Mucosa of stomach (tissue), 1 donor: ENCODE results near the gene C20orf202.
"Not testable (repeated sequence)": the region's sequence is repeated elsewhere in the genome, so short reads cannot be mapped to it uniquely, and the experiment has no call there.

Experiments
- H3K27me3 ChIP-seq: one replicate; pipeline ENCODE4 v1.7.0; 2013; ENCODE audit warnings: mild to moderate bottlenecking, low read length; ENCODE audit not compliant: control insufficient read depth, insufficient read depth
- H3K36me3 ChIP-seq: one replicate; pipeline ENCODE4 v1.7.0; 2013; ENCODE audit warnings: low read length; ENCODE audit not compliant: control insufficient read depth, insufficient read depth
- H3K4me1 ChIP-seq: one replicate; pipeline ENCODE4 v1.7.0; 2013; ENCODE audit warnings: mild to moderate bottlenecking, low read length; ENCODE audit not compliant: control insufficient read depth, insufficient read depth
- H3K4me3 ChIP-seq: one replicate; pipeline ENCODE4 v1.7.0; 2013; ENCODE audit warnings: low read length
- H3K9ac ChIP-seq: one replicate; pipeline ENCODE4 v1.7.0; 2013; ENCODE audit warnings: mild to moderate bottlenecking, low read length, moderate library complexity
- H3K9me3 ChIP-seq: one replicate; pipeline ENCODE4 v1.7.0; 2013; ENCODE audit warnings: mild to moderate bottlenecking, low read length, moderate library complexity; ENCODE audit not compliant: control insufficient read depth
- donor health status: Pancreatic carcinoma.

Gene C20orf202

DNA sequence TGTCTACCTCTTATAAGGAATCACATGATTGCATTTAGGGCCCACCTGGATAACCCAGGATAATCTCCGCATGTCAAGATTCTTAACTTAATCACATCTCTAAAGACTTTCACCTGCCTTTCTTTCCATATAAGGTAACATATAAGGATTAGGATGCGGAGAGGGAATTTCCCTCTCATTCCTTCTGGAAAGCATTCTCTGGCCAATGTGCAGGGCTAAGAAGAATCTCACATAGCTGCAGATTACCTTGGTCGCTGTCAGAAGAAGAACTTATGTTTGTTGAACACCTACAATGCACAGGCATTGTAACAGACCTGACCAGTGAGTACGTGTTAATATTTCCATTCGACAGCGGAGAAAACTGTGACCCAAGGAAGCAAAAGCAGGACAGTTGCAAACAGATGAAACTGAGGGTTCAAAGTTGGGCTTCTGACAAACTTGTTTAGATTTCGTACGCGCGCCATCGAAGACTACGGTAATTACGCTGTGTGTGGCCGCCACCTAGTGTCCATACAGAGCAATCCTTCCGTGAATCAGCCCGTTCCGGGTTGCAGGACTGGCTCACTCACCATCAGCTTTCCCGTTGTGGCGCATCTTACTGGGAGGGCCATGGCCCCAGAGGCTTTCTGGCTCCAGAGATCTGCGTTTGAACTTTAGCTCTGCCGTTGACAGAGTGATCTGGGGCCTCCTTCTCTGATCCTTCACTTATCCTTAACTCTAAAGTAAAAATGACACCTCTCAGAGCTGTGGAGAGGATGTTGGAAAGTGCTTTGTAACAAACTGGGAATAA lies 9.5 kb downstream of the C20orf202 start:
- H3K4me3 ChIP-seq = no peak overlapping the region
- H3K4me1 ChIP-seq = no peaks in the 10 kb centered on the region
- H3K9me3 ChIP-seq = no peaks in the 10 kb centered on the region
- H3K27me3 ChIP-seq = no peaks in the 10 kb centered on the region
- H3K36me3 ChIP-seq = no peaks in the 10 kb centered on the region
- H3K9ac ChIP-seq = no peak overlapping the region

DNA sequence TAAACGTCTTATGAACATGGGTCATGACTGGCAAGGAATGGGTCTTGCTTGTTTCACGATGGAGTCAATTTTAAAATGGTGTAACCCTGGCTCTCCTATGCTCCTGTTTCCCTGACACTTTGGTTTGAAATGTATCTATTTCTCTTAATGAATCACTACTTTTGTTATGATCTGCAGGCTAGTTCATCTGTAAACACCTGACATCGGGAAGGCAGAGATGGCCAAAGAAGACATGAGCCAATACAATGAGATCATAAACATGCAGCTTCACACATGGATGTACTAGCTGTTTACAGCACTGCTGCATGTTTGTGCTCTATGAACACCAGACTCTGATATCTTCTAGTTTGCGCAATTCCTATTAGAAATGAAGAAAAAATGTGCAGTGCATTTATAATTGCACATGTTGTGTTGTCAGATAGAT lies 11.6 kb downstream of the C20orf202 start:
- no peaks in the 10 kb centered on the region for H3K4me1 ChIP-seq
- no peaks in the 10 kb centered on the region for H3K36me3 ChIP-seq
- no peaks in the 10 kb centered on the region for H3K9me3 ChIP-seq
- no peaks in the 10 kb centered on the region for H3K27me3 ChIP-seq
- no peak overlapping the region for H3K4me3 ChIP-seq
- no peak overlapping the region for H3K9ac ChIP-seq

DNA sequence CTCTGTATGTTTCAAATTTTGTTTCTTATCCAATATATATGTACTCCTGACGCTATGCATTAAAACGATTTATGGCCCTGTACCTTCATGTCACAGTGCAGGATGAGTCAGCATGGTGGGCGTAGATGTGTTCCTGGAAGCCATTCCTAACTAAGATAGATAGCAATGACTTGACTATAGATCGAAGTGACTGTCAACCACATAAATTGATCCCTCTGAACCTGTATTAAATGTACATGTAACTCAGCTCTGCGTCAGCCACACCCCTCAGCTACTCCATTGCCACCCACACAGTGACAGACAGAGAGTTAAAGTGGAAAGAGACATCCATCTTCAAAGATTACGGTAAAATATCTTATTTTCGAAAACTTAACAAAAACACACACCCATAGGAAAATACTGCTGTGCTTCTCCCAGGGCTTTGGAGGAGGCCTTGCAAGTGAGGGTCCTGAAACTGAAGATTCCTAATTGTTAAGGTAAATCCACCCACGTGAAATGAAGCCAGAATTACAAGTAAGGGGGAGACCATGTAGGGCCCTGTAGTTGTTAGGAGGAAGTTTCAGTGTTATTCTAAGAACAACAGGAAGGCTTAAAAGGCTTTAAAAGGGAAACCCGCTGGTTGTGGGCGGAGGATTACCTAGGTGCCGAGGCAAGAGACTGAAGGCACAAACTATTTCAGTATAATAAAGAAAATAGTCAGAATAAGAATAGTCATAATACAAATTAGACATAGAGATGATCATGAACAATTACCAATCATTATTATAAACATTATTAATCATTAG lies 12.3 kb downstream of the C20orf202 start:
- Histone ChIP-seq H3K27me3 (no peaks in the 10 kb centered on the region), H3K4me3 (no peak overlapping the region), H3K9me3 (no peaks in the 10 kb centered on the region), H3K36me3 (no peaks in the 10 kb centered on the region), H3K9ac (no peak overlapping the region), H3K4me1 (no peaks in the 10 kb centered on the region)

DNA sequence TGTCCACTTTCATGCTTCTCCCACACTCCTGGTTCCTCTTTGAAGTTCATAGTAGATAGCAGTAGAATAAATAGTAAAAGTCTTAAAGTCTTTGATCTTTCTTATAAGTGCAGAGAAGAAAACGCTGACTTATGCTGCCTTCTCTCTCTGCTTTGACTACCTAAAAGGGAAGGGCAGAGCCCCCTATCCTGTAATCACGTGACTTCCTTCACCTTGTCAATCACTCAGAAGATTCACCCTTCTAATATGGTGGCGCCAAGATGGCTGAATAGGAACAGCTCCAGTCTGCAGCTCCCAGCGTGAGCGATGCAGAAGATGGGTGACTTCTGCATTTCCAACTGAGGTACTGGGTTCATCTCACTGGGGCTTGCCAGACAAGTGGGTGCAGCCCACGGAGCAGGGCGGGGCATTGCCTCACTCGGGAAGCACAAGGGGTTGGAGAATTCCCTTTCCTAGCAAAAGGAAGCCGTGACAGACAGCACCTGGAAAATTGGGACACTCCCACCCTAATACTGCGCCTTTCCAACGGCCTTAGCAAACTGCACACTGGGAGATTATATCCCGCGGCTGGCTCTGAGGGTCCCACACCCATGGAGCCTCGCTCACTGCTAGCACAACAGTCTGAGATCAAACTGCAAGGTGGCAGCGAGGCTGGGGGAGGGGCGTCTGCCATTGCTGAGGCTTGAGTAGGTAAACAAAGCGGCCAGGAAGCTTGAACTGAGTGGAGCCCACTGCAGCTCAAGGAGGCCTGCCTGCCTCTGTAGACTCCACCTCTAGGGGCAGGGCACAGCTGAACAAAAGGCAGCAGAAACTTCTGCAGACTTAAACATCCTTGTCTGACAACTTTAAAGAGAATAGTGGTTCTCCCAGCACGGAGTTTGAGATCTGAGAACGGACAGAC lies 13.5 kb downstream of the C20orf202 start:
- H3K36me3 ChIP-seq, H3K9ac ChIP-seq, H3K27me3 ChIP-seq, H3K4me3 ChIP-seq, H3K4me1 ChIP-seq, H3K9me3 ChIP-seq: not testable (repeated sequence)

DNA sequence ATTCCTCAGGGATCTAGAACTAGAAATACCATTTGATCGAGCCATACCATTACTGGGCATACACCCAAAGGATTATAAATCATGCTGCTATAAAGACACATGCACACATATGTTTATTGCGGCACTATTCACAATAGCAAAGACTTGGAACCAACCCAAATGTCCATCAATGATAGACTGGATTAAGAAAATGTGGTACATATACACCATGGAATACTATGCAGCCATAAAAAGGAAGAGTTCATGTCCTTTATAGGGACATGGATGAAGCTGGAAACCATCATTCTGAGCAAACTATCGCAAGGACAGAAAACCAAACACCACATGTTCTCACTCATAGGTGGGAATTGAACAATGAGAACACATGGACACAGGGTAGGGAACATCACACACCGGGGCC lies 19.5 kb downstream of the C20orf202 start:
- H3K4me1 ChIP-seq = peaks cover 12% of the 10 kb centered on the region
- not testable (repeated sequence) for H3K9ac ChIP-seq, H3K4me3 ChIP-seq, H3K9me3 ChIP-seq, H3K36me3 ChIP-seq
- H3K27me3 ChIP-seq = peaks cover 14% of the 10 kb centered on the region

DNA sequence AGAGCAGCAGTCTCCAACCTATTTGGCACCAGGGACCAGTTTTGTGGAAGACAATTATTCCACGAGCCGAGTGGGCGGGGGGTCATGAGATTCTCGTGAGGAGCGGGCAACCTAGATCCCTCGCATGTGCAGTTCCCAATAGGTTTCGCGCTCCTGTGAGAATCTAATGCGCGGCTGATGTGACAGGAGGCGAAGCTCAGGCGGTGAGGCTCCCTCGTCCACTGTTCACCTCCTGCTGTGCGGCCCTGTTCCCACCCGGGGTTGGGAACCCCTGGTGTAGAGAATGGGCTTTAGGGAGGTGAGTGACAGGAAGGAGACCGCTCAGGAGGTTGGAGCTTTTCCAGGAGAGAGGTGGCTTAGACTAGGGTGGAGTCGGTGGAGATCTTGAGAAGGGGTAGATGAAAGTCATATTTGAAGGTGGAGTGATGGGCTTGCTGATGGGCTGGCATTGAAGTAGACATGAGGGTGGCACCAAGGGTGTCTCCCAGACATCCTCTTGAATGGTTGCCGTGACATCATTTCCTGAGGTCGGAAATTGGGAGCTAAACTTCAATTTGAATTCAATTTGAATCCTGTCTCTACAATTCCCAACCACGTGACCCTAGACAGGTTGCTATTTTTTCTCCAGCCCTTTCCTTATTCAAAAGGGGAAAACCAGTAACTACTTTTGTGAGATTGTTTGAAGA lies 21.1 kb downstream of the C20orf202 start:
- Histone ChIP-seq H3K36me3 (no peaks in the 10 kb centered on the region), H3K9me3 (no peaks in the 10 kb centered on the region), H3K9ac (no peak overlapping the region), H3K4me1 (peaks cover 12% of the 10 kb centered on the region), H3K4me3 (no peak overlapping the region), H3K27me3 (peaks cover 22% of the 10 kb centered on the region)

DNA sequence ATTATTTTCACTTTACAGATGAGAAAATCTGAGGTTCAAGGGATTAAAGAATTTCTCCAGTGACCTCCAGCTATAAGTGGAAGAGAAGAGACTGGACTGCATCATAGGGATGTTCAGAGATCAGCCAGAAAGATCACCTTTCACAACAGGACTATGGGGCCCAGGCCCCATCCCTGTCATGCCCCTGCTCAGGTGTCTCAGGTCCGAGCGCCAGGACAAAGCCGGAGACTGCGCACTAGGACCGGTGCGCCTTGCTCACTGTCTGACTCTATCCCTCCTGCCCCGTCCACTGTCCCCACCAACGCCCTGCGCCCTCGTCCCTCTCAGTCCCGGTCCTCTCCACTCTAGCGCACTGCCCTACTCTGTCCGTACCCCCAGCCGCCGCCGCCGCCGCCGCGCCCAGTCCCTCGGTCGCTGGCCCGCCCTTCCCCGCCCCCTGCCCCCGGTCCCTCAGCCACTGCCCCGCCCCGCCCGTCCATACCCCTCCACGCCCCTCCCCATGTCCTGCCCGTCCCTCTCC lies 22.1 kb downstream of the C20orf202 start:
- Histone ChIP-seq H3K9ac (no peak overlapping the region), H3K36me3 (no peaks in the 10 kb centered on the region), H3K4me3 (no peak overlapping the region), H3K4me1 (peaks cover 12% of the 10 kb centered on the region), H3K9me3 (no peaks in the 10 kb centered on the region), H3K27me3 (peaks cover 31% of the 10 kb centered on the region)

DNA sequence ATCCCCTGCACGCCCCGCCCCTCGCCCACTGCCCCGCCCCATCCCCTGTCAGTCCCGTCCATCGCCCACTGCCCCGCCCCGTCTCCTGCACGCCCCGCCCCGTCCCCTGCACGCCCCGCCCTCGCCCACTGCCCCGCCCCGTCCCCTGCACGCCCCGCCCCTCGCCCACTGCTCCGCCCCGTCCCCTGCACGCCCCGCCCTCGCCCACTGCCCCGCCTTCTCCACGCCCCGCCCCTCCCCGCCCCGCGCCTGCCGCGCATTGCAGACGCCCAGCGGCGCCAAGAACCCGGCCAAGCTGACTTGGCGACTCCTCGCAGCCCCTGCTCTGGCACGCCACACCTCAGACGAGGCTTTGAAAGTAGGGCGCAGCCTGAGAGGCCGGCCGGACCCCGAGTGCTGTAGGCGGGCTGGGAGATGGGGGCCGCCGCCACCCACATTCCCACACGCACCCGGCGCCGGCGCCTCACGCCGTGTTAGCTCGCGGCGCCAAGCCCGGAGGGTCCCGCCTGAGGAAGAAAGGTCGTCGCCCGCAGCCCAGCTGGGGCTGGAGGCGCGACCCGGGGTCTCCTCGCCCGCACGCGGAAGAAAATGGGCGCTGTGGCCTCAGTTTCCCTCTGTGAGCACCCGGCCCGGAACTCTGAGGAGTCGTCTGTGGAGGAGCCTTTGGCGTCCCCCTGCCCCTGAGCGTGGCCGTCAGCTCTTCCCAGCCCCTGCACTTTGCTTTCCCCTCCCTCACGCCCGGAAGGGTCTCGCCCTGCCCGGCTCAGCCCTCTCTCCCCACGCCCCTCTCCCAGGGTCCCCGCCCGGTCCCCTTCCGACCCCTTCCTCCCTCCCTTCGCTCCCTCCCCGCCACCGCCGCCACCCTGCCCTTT lies 22.8 kb downstream of the C20orf202 start, which contains the start of gene RAD21L1:
Gene RAD21L1, plus strand, starts transcription at position 262 of the 872 bp plus-strand sequence. CDS start 2,410 bp downstream, outside the sequence.
- Histone ChIP-seq H3K9ac (peak within 1 kb of the TSS; percentile 62), H3K9me3 (no peaks in the 10 kb centered on the region), H3K27me3 (peaks cover 31% of the 10 kb centered on the region), H3K4me1 (peaks cover 12% of the 10 kb centered on the region), H3K36me3 (no peaks in the 10 kb centered on the region), H3K4me3 (peak within 1 kb of the TSS; percentile 14)

DNA sequence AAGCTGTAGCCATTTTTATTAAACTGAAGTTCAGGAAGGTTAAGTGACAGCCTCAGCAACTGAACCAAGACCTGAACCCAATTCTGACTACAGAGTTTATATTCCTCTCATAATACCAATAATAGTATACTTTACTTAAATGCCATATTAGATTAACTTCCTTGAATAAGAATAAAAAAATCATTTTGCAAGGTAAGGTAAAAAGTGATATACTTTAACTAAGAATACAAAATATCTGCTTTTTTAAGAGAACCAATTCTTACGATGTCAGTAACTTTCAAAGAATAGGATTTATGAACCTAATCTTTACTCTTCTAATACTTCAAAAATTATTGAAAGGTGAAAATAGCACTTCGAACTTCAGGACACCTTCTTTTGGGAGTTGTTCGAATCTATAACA lies 26.3 kb downstream of the C20orf202 start:
- H3K4me3 ChIP-seq = no peak overlapping the region
- H3K27me3 ChIP-seq = peaks cover 31% of the 10 kb centered on the region
- peaks cover 12% of the 10 kb centered on the region for H3K4me1 ChIP-seq
- H3K9ac ChIP-seq = no peak overlapping the region
- no peaks in the 10 kb centered on the region for H3K9me3 ChIP-seq
- H3K36me3 ChIP-seq = no peaks in the 10 kb centered on the region

DNA sequence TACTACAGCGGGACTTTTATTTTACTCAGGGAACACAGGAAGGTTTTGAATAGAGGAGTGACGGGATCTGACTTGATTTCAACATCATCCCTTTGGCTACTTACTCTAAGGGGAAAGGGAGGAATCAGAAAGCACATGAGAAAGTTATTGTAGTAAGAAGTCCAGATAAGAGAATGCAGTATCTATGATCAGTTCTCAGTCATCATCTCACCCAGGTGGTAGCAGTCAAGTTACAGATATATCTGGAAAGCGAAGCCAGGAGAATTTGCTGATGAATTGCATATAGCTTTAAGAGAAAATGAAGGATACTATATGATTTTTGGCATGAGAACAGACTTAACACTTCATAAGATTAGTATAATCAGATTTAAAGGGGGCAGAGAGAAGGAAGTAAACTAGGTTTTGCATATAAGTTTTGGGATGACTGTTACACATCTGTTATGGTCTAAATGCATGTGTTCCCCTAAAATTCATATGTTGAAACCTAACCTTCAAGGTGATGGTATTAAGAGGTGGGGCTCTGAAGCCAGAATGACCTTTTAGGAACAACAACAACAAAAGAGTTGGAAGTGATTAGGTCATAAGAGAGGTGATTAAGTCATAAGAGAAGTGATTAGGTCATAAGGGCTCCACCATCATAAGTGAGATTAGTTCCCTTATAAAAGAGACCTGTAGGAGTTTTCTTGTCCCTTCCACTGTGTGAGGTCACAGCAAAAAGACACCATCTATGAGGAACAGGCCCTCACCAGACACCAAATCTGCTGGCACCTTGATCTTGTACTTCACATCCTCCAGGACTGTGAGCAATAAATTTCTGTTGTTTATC lies 29.2 kb downstream of the C20orf202 start:
- Histone ChIP-seq H3K36me3 (no peaks in the 10 kb centered on the region), H3K27me3 (peaks cover 19% of the 10 kb centered on the region)

More for the DNA sequence above, 29.2 kb downstream of the C20orf202 start:
- no peaks in the 10 kb centered on the region for H3K4me1 ChIP-seq
- no peak overlapping the region for H3K9ac ChIP-seq
- no peaks in the 10 kb centered on the region for H3K9me3 ChIP-seq
- H3K4me3 ChIP-seq = no peak overlapping the region
